Breast epithelium (tissue), 4 donors: ENCODE measurements around the gene KIAA1217. TPM values are rescaled to one million over a fixed set of nuclear protein-coding genes. Genes with fewer than 3 reads are reported as not detected.

Source experiments
- DNase-seq, 2 donors: peaks; one replicate each; pipeline ENCODE4 v3.0.0-alpha.2; 2019; ENCODE audit warnings: low spot score in 2 of 2
- H3K27ac ChIP-seq, 2 donors: fragments of 200-600 bp; sonication (generic) in 1 of 2; one replicate each; pipeline ENCODE4 v1.5.1; 2016 to 2019; ENCODE audit warnings: mild to moderate bottlenecking in 1 of 2
- H3K27me3 ChIP-seq, 2 donors: fragments of 200-600 bp; sonication (generic) in 1 of 2; one replicate each; pipeline versions ENCODE4 v1.5.1 to v1.6.0; 2017 to 2019; ENCODE audit warnings: control low read depth in 1 of 2, mild to moderate bottlenecking in 1 of 2
- H3K36me3 ChIP-seq: fragments of 200-600 bp; one replicate; pipeline ENCODE4 v1.5.1; 2019
- H3K4me1 ChIP-seq, 2 donors: fragments of 200-600 bp; sonication (generic); one replicate each; pipeline ENCODE4 v1.5.1; 2016 to 2019; ENCODE audit warnings: control low read depth in 1 of 2
- H3K4me3 ChIP-seq, 3 donors: fragments of 200-600 bp; sonication (generic); 1 replicate in 2 of 3; 2 replicates in 1 of 3; pipeline ENCODE4 v1.5.1; 2016 to 2019; ENCODE audit warnings: mild to moderate bottlenecking in 3 of 3, moderate library complexity in 2 of 3
- H3K9me3 ChIP-seq, 2 donors: fragments of 200-600 bp; sonication (generic) in 1 of 2; one replicate each; pipeline ENCODE4 v1.5.1; 2016 to 2019; ENCODE audit warnings: control low read depth in 1 of 2
- POLR2A ChIP-seq: fragments of 450-650 bp; IDR thresholded peaks from one replicate; pipeline ENCODE4 v1.6.1; 2016; ENCODE audit warnings: antibody characterized with exemption, mild to moderate bottlenecking, moderate library complexity
- POLR2AphosphoS5 ChIP-seq, 3 donors: sonication (generic); formaldehyde crosslinking; IDR thresholded peaks; one replicate each; pipeline ENCODE4 v1.6.1; 2017; ENCODE audit warnings: antibody characterized with exemption in 3 of 3
- intact Hi-C: fragments of 100-400 bp; cut with DNase I; formaldehyde crosslinking; loops from one replicate; pipeline ENCODE4 v1.15.1; 2023; ENCODE audit warnings: low total_unique reads
- total RNA-seq, 3 donors: library from RNA; depleted of rRNA; stranded (reverse); fragments of >200 nt; gene quantifications; one replicate each; pipeline ENCODE4 v1.1.0, GENCODE V29; 2016
- TF ChIP-seq, protein P1 (sequence below), 3 donors: fragments of 450-650 bp; IDR thresholded peaks; one replicate each; pipeline ENCODE4 v1.5.1; 2016 to 2017; ENCODE audit warnings: antibody characterized with exemption in 3 of 3, mild to moderate bottlenecking in 3 of 3, moderate library complexity in 3 of 3

Gene KIAA1217
- total RNA-seq, 3 donors from 2014 or later: 19.7 to 154 (median 83.6) TPM

DNA sequence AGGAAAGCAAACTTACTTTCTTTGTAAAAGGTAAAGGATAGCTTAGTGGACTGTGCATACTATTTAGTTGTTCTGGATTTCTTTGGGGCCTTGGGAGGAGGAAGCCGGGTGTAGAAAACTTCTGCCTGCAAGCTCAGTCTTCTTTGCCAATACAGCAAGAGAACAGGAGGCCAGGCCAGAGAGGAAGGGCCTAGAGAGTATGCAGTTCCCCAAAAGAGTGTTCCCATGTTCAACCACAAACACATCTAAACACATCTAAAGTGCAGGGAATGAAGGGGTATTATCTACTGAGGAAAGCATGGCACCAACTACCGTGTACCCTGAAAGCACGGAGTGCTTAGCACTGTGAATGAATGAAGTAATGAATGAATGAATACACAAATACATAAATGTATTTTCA, 11.0 kb downstream of the KIAA1217 start:
- Histone ChIP-seq H3K9me3 (no peaks in the 10 kb centered on the region), H3K36me3 (no peaks in the 10 kb centered on the region), H3K27ac (no peak overlapping the region), H3K27me3 (no peaks in the 10 kb centered on the region), H3K4me3 (no peak overlapping the region), H3K4me1 (no peaks in the 10 kb centered on the region)
- TF ChIP-seq, protein P1, sequence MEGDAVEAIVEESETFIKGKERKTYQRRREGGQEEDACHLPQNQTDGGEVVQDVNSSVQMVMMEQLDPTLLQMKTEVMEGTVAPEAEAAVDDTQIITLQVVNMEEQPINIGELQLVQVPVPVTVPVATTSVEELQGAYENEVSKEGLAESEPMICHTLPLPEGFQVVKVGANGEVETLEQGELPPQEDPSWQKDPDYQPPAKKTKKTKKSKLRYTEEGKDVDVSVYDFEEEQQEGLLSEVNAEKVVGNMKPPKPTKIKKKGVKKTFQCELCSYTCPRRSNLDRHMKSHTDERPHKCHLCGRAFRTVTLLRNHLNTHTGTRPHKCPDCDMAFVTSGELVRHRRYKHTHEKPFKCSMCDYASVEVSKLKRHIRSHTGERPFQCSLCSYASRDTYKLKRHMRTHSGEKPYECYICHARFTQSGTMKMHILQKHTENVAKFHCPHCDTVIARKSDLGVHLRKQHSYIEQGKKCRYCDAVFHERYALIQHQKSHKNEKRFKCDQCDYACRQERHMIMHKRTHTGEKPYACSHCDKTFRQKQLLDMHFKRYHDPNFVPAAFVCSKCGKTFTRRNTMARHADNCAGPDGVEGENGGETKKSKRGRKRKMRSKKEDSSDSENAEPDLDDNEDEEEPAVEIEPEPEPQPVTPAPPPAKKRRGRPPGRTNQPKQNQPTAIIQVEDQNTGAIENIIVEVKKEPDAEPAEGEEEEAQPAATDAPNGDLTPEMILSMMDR (IDR thresholded peaks at IDR 0.05): no peak
- DNase-seq: no peak
- intact Hi-C loops: no loop called here

DNA sequence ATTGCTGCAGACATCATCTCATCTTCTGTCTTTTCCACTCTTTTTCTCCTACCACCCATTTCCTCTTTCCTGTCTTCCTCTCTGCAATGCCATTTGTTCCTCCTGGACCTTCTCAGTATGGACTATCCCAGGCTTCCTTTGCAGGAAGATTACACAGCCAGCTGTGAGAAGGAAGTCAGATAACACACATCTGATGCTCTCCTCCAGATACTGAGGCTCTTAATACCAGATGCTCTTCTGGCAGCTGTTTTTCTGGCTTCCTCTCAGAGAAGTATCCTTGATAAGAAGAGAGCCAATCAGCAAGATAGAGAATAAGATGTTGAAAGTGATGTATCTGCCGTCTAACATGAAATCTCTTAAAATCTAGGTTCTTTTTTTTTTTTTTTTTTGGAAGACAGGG, 14.4 kb downstream of the KIAA1217 start:
- Histone ChIP-seq H3K27me3 (no peaks in the 10 kb centered on the region), H3K4me3 (no peak overlapping the region), H3K27ac (no peak overlapping the region), H3K4me1 (no peaks in the 10 kb centered on the region), H3K9me3 (no peaks in the 10 kb centered on the region), H3K36me3 (no peaks in the 10 kb centered on the region)
- no peak for DNase-seq
- no peak for TF ChIP-seq POLR2AphosphoS5 (IDR thresholded peaks at IDR 0.05)
- intact Hi-C loops: no loop called here

DNA sequence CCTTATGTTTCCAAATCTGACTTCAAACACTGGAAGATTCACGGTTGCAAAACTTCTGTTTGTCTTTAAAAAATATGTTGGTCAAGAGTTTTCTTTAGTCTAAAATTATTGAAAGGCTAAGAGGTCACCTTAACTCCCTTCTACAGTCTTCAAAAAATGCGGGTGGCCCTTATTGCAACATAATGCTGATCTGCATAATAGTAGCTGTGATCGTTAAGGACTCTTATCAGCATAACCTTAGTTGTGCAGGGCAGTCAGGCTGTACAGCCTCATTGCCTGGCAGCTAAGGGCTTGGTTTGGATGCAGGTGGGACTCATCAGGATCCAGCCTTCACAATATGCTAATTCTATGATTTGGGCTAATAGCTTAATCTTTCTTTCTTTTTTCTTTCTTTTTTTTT, 15.0 kb downstream of the KIAA1217 start:
- DNase-seq: no peak

DNA sequence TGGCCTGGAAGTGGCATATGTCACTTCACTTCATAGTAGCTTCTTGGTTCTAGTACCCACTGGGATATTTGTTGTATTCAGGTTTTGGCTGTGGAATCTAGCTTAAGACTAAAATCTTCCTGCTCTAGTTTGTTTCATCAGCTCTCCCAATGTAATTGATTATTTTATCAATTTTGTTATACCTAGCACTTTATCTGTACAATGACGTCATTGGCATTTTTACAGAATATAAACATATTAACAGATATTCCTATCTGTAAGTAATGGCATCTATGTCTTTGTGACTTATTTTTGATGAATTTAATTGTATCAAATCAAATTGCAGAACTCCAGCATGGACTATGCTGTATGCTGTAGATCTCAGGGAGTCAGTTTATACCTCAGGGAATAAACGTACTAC, 19.7 kb downstream of the KIAA1217 start:
- Histone ChIP-seq H3K27ac (no peak overlapping the region), H3K27me3 (no peaks in the 10 kb centered on the region), H3K36me3 (no peaks in the 10 kb centered on the region), H3K4me1 (no peaks in the 10 kb centered on the region), H3K4me3 (no peak overlapping the region), H3K9me3 (no peaks in the 10 kb centered on the region)
- intact Hi-C loops: no loop called here
- TF ChIP-seq POLR2AphosphoS5 (IDR thresholded peaks at IDR 0.05) (no peak), POLR2A (no peak)
- TF ChIP-seq, protein P1 (IDR thresholded peaks at IDR 0.05): no peak
- no peak for DNase-seq

More for the DNA sequence above, 15.0 kb downstream of the KIAA1217 start:
- intact Hi-C loops: no loop called here
- Histone ChIP-seq H3K27me3 (no peaks in the 10 kb centered on the region), H3K36me3 (no peaks in the 10 kb centered on the region), H3K27ac (no peak overlapping the region), H3K9me3 (no peaks in the 10 kb centered on the region), H3K4me3 (no peak overlapping the region), H3K4me1 (no peaks in the 10 kb centered on the region)
- TF ChIP-seq, protein P1 (IDR thresholded peaks at IDR 0.05): no peak
- no peak for TF ChIP-seq POLR2AphosphoS5 (IDR thresholded peaks at IDR 0.05)
- no peak for TF ChIP-seq POLR2A

DNA sequence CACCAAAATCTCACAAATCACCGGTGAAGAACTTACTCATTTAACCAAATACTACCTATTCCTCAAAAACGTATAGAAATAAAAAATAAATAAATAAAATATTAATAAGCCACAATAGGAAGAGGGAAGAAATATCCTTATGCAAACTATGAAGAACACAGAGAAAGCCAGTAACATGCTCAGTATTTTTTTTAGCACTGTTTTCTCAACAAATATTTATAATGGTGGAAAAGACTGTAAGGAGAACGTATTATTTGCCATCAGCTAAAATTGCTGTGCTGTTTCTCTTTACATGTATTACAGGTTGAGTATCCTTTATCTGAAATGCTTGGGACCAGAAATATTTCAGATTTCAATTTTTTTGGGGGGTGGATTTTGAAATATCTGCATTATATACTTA, 21.0 kb downstream of the KIAA1217 start:
- intact Hi-C loops: no loop called here
- DNase-seq: no peak
- no peaks in the 10 kb centered on the region for H3K27me3 ChIP-seq
- H3K9me3 ChIP-seq: no peaks in the 10 kb centered on the region
- no peak for TF ChIP-seq POLR2AphosphoS5 (IDR thresholded peaks at IDR 0.05)
- TF ChIP-seq, protein P1 (IDR thresholded peaks at IDR 0.05): no peak
- TF ChIP-seq POLR2A: no peak
- no peak overlapping the region for H3K27ac ChIP-seq
- no peaks in the 10 kb centered on the region for H3K4me1 ChIP-seq
- no peaks in the 10 kb centered on the region for H3K36me3 ChIP-seq
- H3K4me3 ChIP-seq: no peak overlapping the region

DNA sequence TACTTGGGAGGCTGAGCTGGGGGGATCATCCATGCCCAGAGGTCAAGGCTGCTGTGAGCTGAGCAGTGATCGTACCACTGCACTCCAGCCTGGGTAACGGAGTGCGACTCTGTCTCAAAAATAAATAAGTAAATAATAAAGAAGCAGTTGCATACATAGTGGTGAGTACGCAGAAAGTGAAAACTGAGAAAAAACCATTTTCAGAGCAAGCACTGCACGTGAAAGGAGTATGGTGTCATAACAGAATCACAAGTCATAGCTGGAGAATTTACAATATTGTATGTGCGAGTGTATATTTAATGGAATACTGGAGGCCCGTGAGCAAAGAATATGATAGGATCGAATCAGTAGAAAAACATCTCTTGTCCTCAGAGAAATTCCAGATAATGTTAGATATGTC, 22.3 kb downstream of the KIAA1217 start:
- no peak for TF ChIP-seq POLR2A
- no peak for TF ChIP-seq POLR2AphosphoS5 (IDR thresholded peaks at IDR 0.05)
- TF ChIP-seq, protein P1 (IDR thresholded peaks at IDR 0.05): no peak
- no peak for DNase-seq
- H3K27ac ChIP-seq: no peak overlapping the region
- H3K4me3 ChIP-seq: no peak overlapping the region
- no peaks in the 10 kb centered on the region for H3K4me1 ChIP-seq
- intact Hi-C loops: no loop called here
- H3K36me3 ChIP-seq: no peaks in the 10 kb centered on the region
- H3K27me3 ChIP-seq: no peaks in the 10 kb centered on the region
- no peaks in the 10 kb centered on the region for H3K9me3 ChIP-seq
